KMS-11 (cell line): ENCODE results near the gene FER.

Experiments used
- H2AFZ ChIP-seq: fragments of 200-600 bp; sonication (generic); 2 replicates; pipeline ENCODE4 v1.6.1; 2016; ENCODE audit warnings: antibody characterized with exemption, mixed run types, low read depth
- H3K27ac ChIP-seq: fragments of 200-600 bp; sonication (generic); 2 replicates; pipeline ENCODE4 v1.6.1; 2016; ENCODE audit warnings: mild to moderate bottlenecking, mixed run types
- H3K27me3 ChIP-seq: fragments of 200-600 bp; sonication (generic); 2 replicates; pipeline ENCODE4 v1.6.1; 2017; ENCODE audit warnings: mild to moderate bottlenecking, low read depth, mixed run types, moderate library complexity; ENCODE audit not compliant: insufficient read depth
- H3K36me3 ChIP-seq: fragments of 200-600 bp; sonication (generic); 2 replicates; pipeline ENCODE4 v1.6.1; 2017; ENCODE audit warnings: mild to moderate bottlenecking, mixed run types; ENCODE audit not compliant: insufficient read depth
- H3K4me1 ChIP-seq: fragments of 200-600 bp; sonication (generic); 2 replicates; pipeline ENCODE4 v1.6.1; 2016; ENCODE audit warnings: mild to moderate bottlenecking, low read depth, mixed run types; ENCODE audit not compliant: poor library complexity, severe bottlenecking
- H3K4me2 ChIP-seq: fragments of 200-600 bp; sonication (generic); 2 replicates; pipeline ENCODE4 v1.7.0; 2016; ENCODE audit warnings: mild to moderate bottlenecking, mixed run types
- H3K4me3 ChIP-seq: fragments of 200-600 bp; sonication (generic); IDR thresholded peaks from 2 replicates; pipeline ENCODE4 v1.6.1; 2017; ENCODE audit warnings: low read depth, low read length, mixed read lengths; ENCODE audit not compliant: insufficient read depth
- H3K79me2 ChIP-seq: fragments of 200-600 bp; sonication (generic); 2 replicates; pipeline ENCODE4 v1.6.1; 2016; ENCODE audit warnings: low read depth, mixed run types; ENCODE audit not compliant: insufficient read depth
- H3K9ac ChIP-seq: fragments of 200-600 bp; sonication (generic); 2 replicates; pipeline ENCODE4 v1.6.1; 2016; ENCODE audit warnings: mild to moderate bottlenecking, mixed run types
- H4K20me1 ChIP-seq: fragments of 200-600 bp; sonication (generic); 2 replicates; pipeline ENCODE4 v1.6.1; 2016; ENCODE audit warnings: mild to moderate bottlenecking, mixed run types; ENCODE audit not compliant: insufficient read depth
- CTCF ChIP-seq: fragments of 200-600 bp; sonication (generic); conservative IDR thresholded peaks from 2 replicates; pipeline ENCODE4 v1.6.1; 2017; ENCODE audit warnings: low read depth, mild to moderate bottlenecking, antibody characterized with exemption, low read length, moderate library complexity, mixed read lengths

Gene FER

GRCh38 chr5:109105631-109106267 is 358.1 kb downstream of the FER start:
- Histone ChIP-seq H3K27me3 (no peaks in the 10 kb centered on the region), H3K27ac (no peak overlapping the region), H4K20me1 (no peaks in the 10 kb centered on the region), H3K4me2 (no peak overlapping the region), H3K4me1 (no peaks in the 10 kb centered on the region), H3K79me2 (no peaks in the 10 kb centered on the region), H2AFZ (no peak overlapping the region), H3K4me3 (no peak overlapping the region), H3K9ac (no peak overlapping the region), H3K36me3 (no peaks in the 10 kb centered on the region)
- no peak for TF ChIP-seq CTCF

GRCh38 chr5:109111680-109112079 is 364.0 kb downstream of the FER start:
- H4K20me1 ChIP-seq, result no peaks in the 10 kb centered on the region
- no peak overlapping the region for H3K9ac ChIP-seq
- no peak overlapping the region for H3K27ac ChIP-seq
- H3K4me1 ChIP-seq, result no peaks in the 10 kb centered on the region
- H2AFZ ChIP-seq, result no peak overlapping the region
- H3K27me3 ChIP-seq, result no peaks in the 10 kb centered on the region
- H3K4me3 ChIP-seq, result no peak overlapping the region
- no peak overlapping the region for H3K4me2 ChIP-seq
- H3K36me3 ChIP-seq, result no peaks in the 10 kb centered on the region
- no peak for TF ChIP-seq CTCF
- H3K79me2 ChIP-seq, result no peaks in the 10 kb centered on the region

- Histone ChIP-seq H3K36me3 (no peaks in the 10 kb centered on the region), H3K27ac (no peak overlapping the region), H4K20me1 (no peaks in the 10 kb centered on the region), H3K4me3 (no peak overlapping the region), H3K4me1 (no peaks in the 10 kb centered on the region), H3K79me2 (no peaks in the 10 kb centered on the region), H2AFZ (no peak overlapping the region), H3K4me2 (no peak overlapping the region), H3K27me3 (no peaks in the 10 kb centered on the region), H3K9ac (no peak overlapping the region)
- TF ChIP-seq CTCF, result no peak
Observed at GRCh38 chr5:109113608-109114007, 365.9 kb downstream of the FER start.

- no peak for TF ChIP-seq CTCF
Observed at GRCh38 chr5:109121225-109121624, 373.5 kb downstream of the FER start.

More at GRCh38 chr5:109121225-109121624, 373.5 kb downstream of the FER start:
- no peak overlapping the region for H3K4me2 ChIP-seq
- H3K27me3 ChIP-seq, result no peaks in the 10 kb centered on the region
- no peak overlapping the region for H3K9ac ChIP-seq
- H3K79me2 ChIP-seq, result no peaks in the 10 kb centered on the region
- no peaks in the 10 kb centered on the region for H4K20me1 ChIP-seq
- no peak overlapping the region for H3K4me3 ChIP-seq
- no peaks in the 10 kb centered on the region for H3K4me1 ChIP-seq
- no peak overlapping the region for H2AFZ ChIP-seq
- H3K27ac ChIP-seq, result no peak overlapping the region
- H3K36me3 ChIP-seq, result no peaks in the 10 kb centered on the region
